PC-9 (cell line): ENCODE results near the gene ROBO1.

Experiments
- CTCF ChIP-seq: fragments of 200-600 bp; sonication (generic); conservative IDR thresholded peaks from 2 replicates; pipeline ENCODE4 v1.6.1; 2017; ENCODE audit warnings: mixed run types, antibody characterized with exemption, mild to moderate bottlenecking, moderate library complexity
- EZH2 ChIP-seq: fragments of 200-600 bp; sonication (generic); IDR thresholded peaks from 2 replicates; pipeline ENCODE4 v1.8.0; 2017; ENCODE audit warnings: antibody characterized with exemption, low read depth

- TF ChIP-seq CTCF = no peak
- TF ChIP-seq EZH2 = no peak
Observed at GRCh38 chr3:79236496-79236895, 531.3 kb downstream of the ROBO1 start.
